CD4-positive, alpha-beta T cell treated with Interferon alpha-2 for 1 hour (primary cell): Measurements from ENCODE around the gene FAM222A.

Experiments used
- DNase-seq, 2 donors: peaks; one replicate each; pipeline ENCODE4 v3.0.0-alpha.2; 2020 to 2022

FAM222A gene

GRCh38 chr12:109738878-109739665 lies 25.4 kb downstream of the FAM222A start:
- DNase-seq = no peak

- DNase-seq = no peak
These were observed 26.4 kb downstream of the FAM222A start for GRCh38 chr12:109739747-109740693.

GRCh38 chr12:109740694-109741245 lies 27.1 kb downstream of the FAM222A start:
- no peak for DNase-seq

- DNase-seq = no peak
These were observed 27.8 kb downstream of the FAM222A start for GRCh38 chr12:109741286-109741969.

- no peak for DNase-seq
These were observed 28.5 kb downstream of the FAM222A start for GRCh38 chr12:109741970-109742703.

- DNase-seq = no peak
These were observed 29.7 kb downstream of the FAM222A start for GRCh38 chr12:109743076-109743910.

- DNase-seq = no peak
These were observed 30.4 kb downstream of the FAM222A start for GRCh38 chr12:109744026-109744425.

- no peak for DNase-seq
These were observed 31.6 kb downstream of the FAM222A start for GRCh38 chr12:109744986-109745942.

GRCh38 chr12:109752117-109753053 lies 38.8 kb downstream of the FAM222A start:
- DNase-seq = no peak

GRCh38 chr12:109753054-109753401 lies 39.4 kb downstream of the FAM222A start:
- DNase-seq = no peak

GRCh38 chr12:109753959-109754358 lies 40.3 kb downstream of the FAM222A start:
- no peak for DNase-seq

- no peak for DNase-seq
These were observed 42.8 kb downstream of the FAM222A start for GRCh38 chr12:109756457-109756856.

GRCh38 chr12:109757671-109758265 lies 44.1 kb downstream of the FAM222A start:
- DNase-seq = no peak

- DNase-seq = no peak
These were observed 45.1 kb downstream of the FAM222A start for GRCh38 chr12:109758426-109759420.

GRCh38 chr12:109759595-109759994 lies 46.0 kb downstream of the FAM222A start:
- DNase-seq = no peak

- no peak for DNase-seq
These were observed 46.7 kb downstream of the FAM222A start for GRCh38 chr12:109760031-109760929.
